GM19395 (cell line): ENCODE data around the gene CHMP4A.

ENCODE experiments used
- ATAC-seq: cut with Tn5 transposase; IDR thresholded peaks from one replicate; pipeline ENCODE4 v1.9.1; 2021; ENCODE audit warnings: mild to moderate bottlenecking, moderate library complexity; ENCODE audit not compliant: unreplicated experiment

The CHMP4A gene

DNA sequence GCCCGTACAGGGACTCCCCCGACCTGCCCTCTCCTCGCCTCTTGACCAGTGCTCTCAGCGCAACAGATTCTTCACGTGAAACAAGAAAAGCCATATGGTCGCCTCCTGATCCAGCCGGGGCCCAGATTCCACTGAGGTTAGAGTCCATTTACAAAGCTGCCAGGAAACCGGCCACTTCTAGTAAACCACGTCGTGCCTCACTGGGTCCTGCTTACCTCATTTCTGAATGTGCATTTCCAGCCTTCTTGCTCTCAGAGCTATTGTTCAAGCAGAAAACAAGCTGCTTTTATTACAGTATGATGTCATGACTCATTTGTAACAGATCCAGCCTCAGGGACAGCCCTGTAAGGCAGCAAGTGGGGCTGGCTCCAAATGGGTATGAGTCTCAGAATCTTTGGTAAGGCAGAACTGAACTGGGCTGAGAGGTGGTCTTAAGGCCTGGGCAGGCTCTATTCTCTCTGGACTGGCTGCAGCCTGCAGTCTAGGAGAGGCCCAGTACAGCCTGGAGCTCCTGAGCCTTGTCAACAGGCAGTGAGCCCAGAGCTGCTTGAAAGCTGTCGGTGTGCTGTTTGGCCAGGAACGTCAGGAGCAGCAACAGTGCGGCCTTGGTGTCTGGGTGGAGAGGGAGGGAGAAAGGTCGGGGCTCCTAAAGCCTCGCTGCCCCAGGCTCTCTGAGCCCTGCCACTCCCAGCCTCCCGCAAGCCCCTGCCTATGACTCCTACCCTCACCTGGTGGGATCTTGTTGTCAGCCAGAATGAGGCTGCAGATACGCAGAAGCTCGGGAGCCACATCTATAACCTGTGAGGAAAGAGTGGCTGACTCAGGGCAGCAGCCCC lies 33.1 kb downstream of the CHMP4A start:
- no peak for ATAC-seq

- no peak for ATAC-seq
Measured at GRCh38 chr14:24179294-24179960, 33.9 kb downstream of the CHMP4A start.

GRCh38 chr14:24178399-24179178 lies 34.7 kb downstream of the CHMP4A start:
- no peak for ATAC-seq

DNA sequence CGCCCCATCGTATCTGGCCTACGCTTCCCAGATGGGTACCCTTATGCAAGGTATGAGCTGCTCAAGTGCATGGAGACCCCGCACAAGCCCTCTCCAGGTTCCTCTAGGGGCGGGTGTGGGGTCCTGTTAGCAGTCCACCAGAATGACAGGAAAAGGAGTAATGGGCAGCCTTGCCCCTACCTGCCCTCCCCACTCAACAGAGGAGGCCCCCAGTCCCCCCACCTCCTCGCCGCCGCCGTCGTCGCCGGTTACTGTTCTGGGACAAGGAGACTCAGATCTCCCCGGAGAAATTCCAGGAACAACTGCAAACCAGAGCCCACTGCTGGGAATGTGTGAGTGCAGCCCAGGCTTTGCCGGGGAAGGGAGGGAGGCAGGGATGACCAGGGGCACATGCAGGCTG lies 35.4 kb downstream of the CHMP4A start:
- no peak for ATAC-seq

GRCh38 chr14:24177041-24177825 lies 36.1 kb downstream of the CHMP4A start:
- ATAC-seq, result no peak

DNA sequence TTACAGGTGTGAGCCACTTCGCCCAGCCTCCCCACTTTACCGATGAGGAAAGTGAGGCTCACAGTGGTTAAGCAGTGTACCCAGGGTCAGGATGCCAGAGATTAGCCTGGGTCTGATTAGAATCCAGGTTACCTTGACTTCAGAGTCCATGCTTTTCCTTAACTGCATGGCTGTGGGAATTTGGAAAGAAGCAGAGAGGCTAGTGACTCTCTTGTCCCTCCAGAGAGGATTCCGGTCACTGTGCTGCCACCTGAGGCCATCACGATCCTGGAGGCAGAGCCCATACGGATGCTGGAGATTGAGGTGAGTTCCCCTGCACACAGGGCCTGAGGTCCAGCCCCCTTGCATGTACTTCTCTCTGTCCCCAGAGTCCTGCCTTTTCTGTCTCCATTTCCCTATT lies 36.7 kb downstream of the CHMP4A start:
- ATAC-seq, result no peak

DNA sequence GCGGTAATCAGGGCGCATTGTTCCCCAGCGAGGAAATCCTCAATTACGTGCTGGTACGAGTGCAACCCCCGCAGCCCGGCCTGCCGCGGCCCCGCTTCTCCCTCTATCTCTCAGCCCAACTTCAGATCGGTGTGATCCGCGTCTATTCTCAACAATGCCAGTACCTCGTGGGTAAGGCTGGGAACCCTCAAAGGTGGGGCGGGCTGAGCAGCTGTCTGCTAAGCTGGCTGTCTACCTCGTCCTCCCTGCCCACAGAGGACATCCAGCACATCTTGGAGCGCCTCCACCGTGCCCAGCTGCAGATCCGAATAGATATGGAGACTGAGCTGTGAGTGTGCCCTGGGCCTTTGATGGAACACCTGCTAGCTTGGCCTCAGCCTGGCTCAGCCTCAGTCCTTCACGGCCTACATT lies 40.4 kb downstream of the CHMP4A start:
- ATAC-seq, result no peak

DNA sequence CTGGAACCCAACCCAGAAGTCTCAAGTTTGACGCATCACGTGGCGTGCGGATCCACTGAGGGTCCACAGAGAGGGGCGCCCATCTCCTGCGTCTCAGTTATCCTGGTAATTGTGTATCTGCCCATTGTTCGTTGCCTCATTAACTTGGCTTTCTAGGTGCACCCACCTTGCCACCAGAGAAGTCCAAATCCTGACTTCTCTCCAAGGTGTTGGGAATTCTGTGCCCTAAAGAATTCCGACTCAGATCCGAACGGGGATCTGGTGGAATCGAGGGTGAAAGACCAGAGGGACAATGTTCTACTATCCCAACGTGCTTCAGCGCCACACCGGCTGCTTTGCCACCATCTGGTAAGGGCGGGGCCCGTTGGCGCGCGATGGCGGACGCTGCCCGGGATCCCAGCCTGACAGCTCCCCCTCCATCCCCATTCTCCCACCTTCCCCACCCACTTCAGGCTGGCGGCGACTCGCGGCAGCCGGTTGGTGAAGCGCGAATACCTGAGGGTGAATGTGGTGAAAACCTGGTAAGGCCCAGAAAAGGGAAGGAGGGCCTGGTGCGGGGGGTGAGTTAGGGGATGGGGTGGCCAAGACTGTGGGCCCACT lies 40.9 kb downstream of the CHMP4A start:
- peak; percentile 23 for ATAC-seq

- ATAC-seq, result peak; percentile 83
Measured at GRCh38 chr14:24171422-24172260, 41.6 kb downstream of the CHMP4A start, which contains the start of gene REC8. TSS of gene REC8 (plus strand) at chr14:24172080. CDS start at chr14:24172553, 473 bp downstream.

GRCh38 chr14:24167469-24168114 lies 45.7 kb downstream of the CHMP4A start:
- ATAC-seq, result no peak

- ATAC-seq, result no peak
Measured at GRCh38 chr14:24165785-24166184, 47.5 kb downstream of the CHMP4A start.

GRCh38 chr14:24164518-24164991 lies 48.7 kb downstream of the CHMP4A start:
- no peak for ATAC-seq

GRCh38 chr14:24162093-24162492 lies 51.2 kb downstream of the CHMP4A start:
- no peak for ATAC-seq

- ATAC-seq, result peak; percentile 86
Measured at GRCh38 chr14:24160850-24161804, 52.2 kb downstream of the CHMP4A start, which contains the start of gene IRF9. TSS of gene IRF9 (plus strand) at chr14:24161265. CDS start at chr14:24162145, 880 bp downstream.

GRCh38 chr14:24160499-24160849 lies 52.8 kb downstream of the CHMP4A start:
- peak; percentile 6 for ATAC-seq

GRCh38 chr14:24159777-24160498 lies 53.4 kb downstream of the CHMP4A start:
- ATAC-seq, result no peak
